DOHH2 (cell line): ENCODE measurements around the gene S100A13.

ENCODE experiments used
- CTCF ChIP-seq: fragments of 200-600 bp; sonication (generic); IDR thresholded peaks from one replicate; pipeline ENCODE4 v1.5.1; 2014; ENCODE audit warnings: antibody characterized with exemption, mild to moderate bottlenecking, low read depth, low read length; ENCODE audit not compliant: poor library complexity, severe bottlenecking
- EZH2phosphoT487 ChIP-seq: fragments of 200-600 bp; sonication (generic); IDR thresholded peaks from 2 replicates; pipeline ENCODE4 v1.6.1; 2017; ENCODE audit warnings: borderline replicate concordance, mild to moderate bottlenecking, antibody characterized with exemption, low read length, moderate library complexity, mixed read lengths

GRCh38 chr1:153633161-153633753 lies 6.0 kb upstream of the S100A13 start:
- TF ChIP-seq CTCF (no peak), EZH2phosphoT487 (no peak)
